Immature natural killer cell (primary cell): ENCODE results near the gene MTHFD1L. TPM values are rescaled to one million over a fixed set of nuclear protein-coding genes. Genes with fewer than 3 reads are reported as not detected.

ENCODE experiments used
- DNase-seq, 3 donors: peaks; one replicate each; pipeline ENCODE4 v3.0.0; 2022; ENCODE audit warnings: mixed read lengths in 1 of 3
- H3K27ac Mint-ChIP-seq, 6 donors: one replicate each; pipeline ENCODE4 v1.8.0; 2020; ENCODE audit warnings: mixed read lengths in 6 of 6, mild to moderate bottlenecking in 5 of 6, inconsistent platforms in 4 of 6, moderate library complexity in 3 of 6
- H3K27me3 Mint-ChIP-seq, 3 donors: one replicate each; pipeline ENCODE4 v1.8.0; 2020 to 2021; ENCODE audit warnings: low read depth in 3 of 3, mild to moderate bottlenecking in 3 of 3, mixed read lengths in 3 of 3, moderate library complexity in 3 of 3, inconsistent platforms in 1 of 3
- H3K36me3 Mint-ChIP-seq, 3 donors: one replicate each; pipeline ENCODE4 v1.8.0; 2020; ENCODE audit warnings: mixed read lengths in 3 of 3, inconsistent platforms in 2 of 3, mild to moderate bottlenecking in 2 of 3
- H3K4me1 Mint-ChIP-seq, 2 donors: one replicate each; pipeline ENCODE4 v1.8.0; 2020; ENCODE audit warnings: inconsistent platforms in 2 of 2, mild to moderate bottlenecking in 2 of 2, mixed read lengths in 2 of 2, moderate library complexity in 1 of 2
- H3K4me3 Mint-ChIP-seq, 5 donors: one replicate each; pipeline ENCODE4 v1.8.0; 2020; ENCODE audit warnings: mild to moderate bottlenecking in 5 of 5, mixed read lengths in 5 of 5, inconsistent platforms in 3 of 5, moderate library complexity in 3 of 5
- H3K9me3 Mint-ChIP-seq, 6 donors: one replicate each; pipeline ENCODE4 v1.8.0; 2020; ENCODE audit warnings: mild to moderate bottlenecking in 6 of 6, mixed read lengths in 6 of 6, inconsistent platforms in 4 of 6, moderate library complexity in 3 of 6
- polyA plus RNA-seq, 3 donors: library from polyadenylated mRNA; unstranded; fragments of 300-500 nt; fragmentation: Illumina TruSeq; gene quantifications; one replicate each; pipeline ENCODE4 v1.2.3, GENCODE V29; 2021

The MTHFD1L gene
- polyA plus RNA-seq, 3 donors from 2014 or later: 0.79 to 1.8 (median 1.6) TPM

DNA sequence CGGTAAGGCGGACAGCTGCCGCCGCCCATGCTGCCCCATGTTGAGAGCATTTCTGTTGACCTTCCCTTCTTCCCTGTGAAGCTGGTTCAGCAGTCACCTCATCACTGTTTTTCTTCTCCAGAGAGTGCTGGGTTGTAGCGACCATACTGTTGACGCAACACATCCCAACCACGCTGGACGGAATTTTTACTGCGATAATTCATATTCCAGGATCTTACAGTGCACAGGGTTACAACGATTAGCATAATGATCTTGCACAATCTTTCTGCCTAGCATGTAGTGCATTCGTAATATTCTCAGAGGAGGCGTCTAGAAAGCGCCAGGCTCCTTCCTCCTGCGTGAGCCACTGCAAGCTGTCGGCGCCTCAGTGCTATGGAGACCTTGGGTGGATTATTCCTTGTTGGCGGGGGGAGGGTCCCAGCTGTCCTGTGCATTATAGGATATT, 137.0 kb downstream of the MTHFD1L start:
- Mint-ChIP-seq H3K9me3 (no peaks in the 10 kb centered on the region), H3K27me3 (peaks cover 0 to 3% (median 0%) of the 10 kb centered on the region in 3 donors), H3K4me1 (no peaks in the 10 kb centered on the region), H3K27ac (no peak overlapping the region), H3K36me3 (no peaks in the 10 kb centered on the region), H3K4me3 (no peak overlapping the region)
- no peak for DNase-seq

DNA sequence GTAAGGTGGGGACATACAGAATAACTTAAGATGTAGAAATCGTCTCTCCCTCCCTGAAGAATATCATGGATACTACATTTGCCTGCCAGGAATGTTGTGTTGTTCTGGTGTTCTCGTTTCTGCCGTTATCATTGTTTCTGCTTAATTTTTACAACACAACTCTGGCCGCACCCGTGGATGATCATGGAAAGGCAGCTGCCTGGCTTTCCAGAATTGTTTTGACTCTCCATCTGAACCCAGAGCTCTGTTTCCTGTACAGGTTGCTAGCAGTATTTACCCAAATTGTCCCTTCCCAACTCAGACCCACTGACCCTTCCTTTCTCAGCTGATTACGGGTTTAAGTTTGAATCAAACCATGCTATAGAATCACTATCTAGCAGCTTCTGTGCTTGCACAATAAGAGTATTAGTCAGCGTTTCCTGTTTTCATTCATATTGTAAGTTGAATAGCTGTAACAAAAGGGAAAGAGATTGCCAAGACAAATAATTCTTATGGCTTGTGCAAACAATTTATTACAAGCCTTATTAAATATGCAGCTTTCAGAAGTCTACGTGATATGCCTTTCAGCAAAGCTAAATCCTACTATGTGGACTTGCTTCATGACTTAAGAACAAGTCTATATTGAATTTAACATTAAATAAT, 139.0 kb downstream of the MTHFD1L start:
- Mint-ChIP-seq H3K27ac (no peak overlapping the region), H3K9me3 (no peaks in the 10 kb centered on the region), H3K4me1 (no peaks in the 10 kb centered on the region), H3K27me3 (peaks cover 0 to 3% (median 0%) of the 10 kb centered on the region in 3 donors), H3K36me3 (no peaks in the 10 kb centered on the region), H3K4me3 (no peak overlapping the region)
- no peak for DNase-seq

DNA sequence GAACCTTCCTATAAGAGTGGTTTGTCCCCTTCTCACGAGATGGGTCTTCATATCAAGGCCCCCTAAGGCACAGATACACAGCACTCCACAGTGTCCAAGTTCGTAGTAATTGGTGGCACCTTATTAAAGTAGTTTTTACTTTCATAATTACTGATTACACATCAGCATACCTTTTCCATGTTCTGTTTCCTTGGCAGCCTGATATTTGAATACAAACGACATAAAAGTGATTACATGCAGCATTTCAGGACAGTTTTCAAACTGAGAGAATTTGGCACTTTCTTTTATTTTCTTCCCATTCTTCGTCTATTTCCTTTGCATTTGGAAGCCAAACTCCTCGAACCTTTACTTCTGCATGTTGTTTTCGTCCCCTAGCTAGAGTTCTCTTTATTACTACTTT, 139.7 kb downstream of the MTHFD1L start:
- no peak for DNase-seq
- H3K4me3 Mint-ChIP-seq: no peak overlapping the region
- H3K4me1 Mint-ChIP-seq: no peaks in the 10 kb centered on the region
- no peaks in the 10 kb centered on the region for H3K9me3 Mint-ChIP-seq
- H3K27me3 Mint-ChIP-seq: peaks cover 0 to 3% (median 0%) of the 10 kb centered on the region in 3 donors
- H3K36me3 Mint-ChIP-seq: no peaks in the 10 kb centered on the region
- H3K27ac Mint-ChIP-seq: no peak overlapping the region

DNA sequence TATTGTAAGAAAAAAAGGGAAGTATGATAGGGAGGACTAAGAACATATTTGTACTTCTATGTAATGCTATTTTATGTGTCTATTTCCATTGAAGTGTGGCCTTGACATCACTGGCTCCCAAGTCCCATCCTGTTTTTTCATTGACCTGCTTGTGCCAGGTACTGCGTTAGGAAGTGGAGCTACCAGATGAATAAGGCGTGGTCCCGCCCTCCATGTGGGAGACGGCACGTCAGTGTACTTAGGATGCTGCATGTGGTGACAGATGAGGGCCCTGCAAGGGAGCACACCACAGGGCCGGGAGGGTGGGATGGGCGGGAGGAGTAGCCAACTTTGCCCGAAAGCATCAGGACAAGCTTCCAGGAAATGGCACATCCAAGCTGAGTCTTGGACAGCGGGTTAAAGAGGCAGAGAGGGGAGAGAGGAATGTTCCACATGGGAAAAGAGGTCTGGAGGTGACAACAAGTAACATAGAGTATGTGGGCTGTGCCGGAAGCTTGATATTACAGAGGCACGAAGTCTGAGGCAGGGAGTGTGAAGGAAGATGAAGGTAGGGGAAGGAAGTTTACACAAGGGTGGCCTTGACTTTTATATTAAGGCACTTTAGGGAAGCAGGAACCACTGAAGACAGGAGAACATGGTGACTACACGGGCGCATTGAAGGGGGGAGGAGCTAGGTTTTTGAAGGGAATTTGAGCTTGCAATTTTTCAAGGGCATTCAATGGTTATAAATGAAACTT, 140.6 kb downstream of the MTHFD1L start:
- no peaks in the 10 kb centered on the region for H3K36me3 Mint-ChIP-seq
- no peak overlapping the region for H3K4me3 Mint-ChIP-seq
- H3K27ac Mint-ChIP-seq: no peak overlapping the region
- H3K9me3 Mint-ChIP-seq: no peaks in the 10 kb centered on the region
- DNase-seq: no peak
- no peaks in the 10 kb centered on the region for H3K4me1 Mint-ChIP-seq
- H3K27me3 Mint-ChIP-seq: peaks cover 0 to 3% (median 0%) of the 10 kb centered on the region in 3 donors

DNA sequence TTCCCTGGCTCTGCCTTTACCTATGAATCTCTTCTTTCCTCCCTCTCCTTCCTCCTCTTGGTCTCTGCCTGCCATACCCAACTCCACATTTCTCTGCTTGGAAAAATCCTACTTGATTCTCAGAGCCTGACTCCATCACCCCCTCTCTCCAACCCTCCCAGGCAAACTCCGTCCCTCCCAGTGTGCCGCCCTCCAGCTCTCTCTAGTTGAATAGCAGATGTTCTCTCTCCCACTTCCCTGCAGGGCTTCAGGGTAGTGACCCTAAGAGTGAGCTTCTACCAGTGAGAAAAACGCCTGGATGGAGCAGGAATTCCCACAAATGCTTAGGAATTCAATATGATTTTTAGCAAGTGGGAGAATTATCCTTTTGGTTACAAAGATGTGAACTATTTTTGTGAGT, 141.6 kb downstream of the MTHFD1L start:
- Mint-ChIP-seq H3K4me1 (no peaks in the 10 kb centered on the region), H3K9me3 (no peaks in the 10 kb centered on the region), H3K27ac (no peak overlapping the region), H3K36me3 (no peaks in the 10 kb centered on the region), H3K27me3 (peaks cover 0 to 3% (median 0%) of the 10 kb centered on the region in 3 donors), H3K4me3 (no peak overlapping the region)
- no peak for DNase-seq

DNA sequence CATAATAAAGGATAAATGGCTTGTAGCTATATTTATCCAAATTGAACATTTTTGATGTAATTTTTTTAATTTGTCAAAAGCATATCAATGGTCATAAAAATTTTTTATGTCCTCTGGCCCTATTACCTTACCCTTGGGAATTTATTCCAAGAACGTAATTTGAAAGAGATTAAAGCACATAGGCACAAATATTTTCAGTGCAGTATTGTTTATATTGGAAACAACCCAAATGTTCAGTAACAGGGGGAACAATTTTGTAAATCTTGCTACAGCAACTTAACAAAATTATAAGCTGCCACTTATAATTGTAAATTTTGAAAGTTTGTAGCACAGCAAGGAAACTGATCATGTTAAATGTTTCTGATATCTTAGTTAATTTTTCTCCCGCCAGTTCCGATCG, 142.4 kb downstream of the MTHFD1L start:
- DNase-seq: no peak
- no peak overlapping the region for H3K27ac Mint-ChIP-seq
- no peaks in the 10 kb centered on the region for H3K9me3 Mint-ChIP-seq
- peaks cover 0 to 3% (median 0%) of the 10 kb centered on the region in 3 donors for H3K27me3 Mint-ChIP-seq
- no peaks in the 10 kb centered on the region for H3K4me1 Mint-ChIP-seq
- no peak overlapping the region for H3K4me3 Mint-ChIP-seq
- no peaks in the 10 kb centered on the region for H3K36me3 Mint-ChIP-seq

DNA sequence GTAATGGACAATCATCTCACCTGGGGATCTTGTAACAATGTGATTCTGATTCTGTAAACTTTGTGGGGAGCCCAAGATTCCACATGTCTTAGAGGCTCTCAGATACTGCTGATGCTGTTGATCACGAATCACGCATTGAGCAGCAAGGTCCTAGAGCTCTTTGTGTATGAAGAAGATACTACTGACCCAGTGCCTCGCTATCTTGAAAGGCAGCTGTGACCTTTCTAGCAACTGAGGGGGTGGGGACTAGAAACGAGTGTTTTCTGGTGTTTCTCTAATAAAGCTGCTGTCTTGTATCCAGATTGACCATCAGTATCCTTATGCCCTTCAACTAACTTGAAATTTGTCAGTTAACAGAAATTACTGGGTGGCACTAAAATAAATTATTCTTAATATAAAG, 142.9 kb downstream of the MTHFD1L start:
- H3K27me3 Mint-ChIP-seq: peaks cover 0 to 3% (median 0%) of the 10 kb centered on the region in 3 donors
- no peak for DNase-seq
- no peak overlapping the region for H3K4me3 Mint-ChIP-seq
- H3K27ac Mint-ChIP-seq: no peak overlapping the region
- H3K9me3 Mint-ChIP-seq: no peaks in the 10 kb centered on the region
- no peaks in the 10 kb centered on the region for H3K36me3 Mint-ChIP-seq
- H3K4me1 Mint-ChIP-seq: no peaks in the 10 kb centered on the region

DNA sequence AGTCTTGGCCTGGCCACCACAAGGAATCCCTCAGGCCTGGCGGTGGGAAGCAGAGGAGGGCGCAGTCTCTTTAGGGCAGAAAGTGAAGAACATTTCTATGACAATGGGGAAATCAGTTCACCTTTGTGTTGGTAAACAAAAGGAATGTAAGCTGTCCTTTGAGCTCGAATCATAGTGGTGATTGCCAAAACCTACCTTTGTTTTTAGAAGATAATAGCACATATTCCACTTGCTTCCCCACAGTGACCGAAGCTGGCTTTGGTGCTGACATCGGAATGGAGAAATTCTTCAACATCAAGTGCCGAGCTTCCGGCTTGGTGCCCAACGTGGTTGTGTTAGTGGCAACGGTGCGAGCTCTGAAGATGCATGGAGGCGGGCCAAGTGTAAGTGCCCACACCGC, 144.1 kb downstream of the MTHFD1L start:
- DNase-seq: no peak
- no peaks in the 10 kb centered on the region for H3K36me3 Mint-ChIP-seq
- H3K27me3 Mint-ChIP-seq: peaks cover 0 to 3% (median 0%) of the 10 kb centered on the region in 3 donors
- H3K4me3 Mint-ChIP-seq: no peak overlapping the region
- H3K9me3 Mint-ChIP-seq: no peaks in the 10 kb centered on the region
- no peaks in the 10 kb centered on the region for H3K4me1 Mint-ChIP-seq
- H3K27ac Mint-ChIP-seq: no peak overlapping the region

DNA sequence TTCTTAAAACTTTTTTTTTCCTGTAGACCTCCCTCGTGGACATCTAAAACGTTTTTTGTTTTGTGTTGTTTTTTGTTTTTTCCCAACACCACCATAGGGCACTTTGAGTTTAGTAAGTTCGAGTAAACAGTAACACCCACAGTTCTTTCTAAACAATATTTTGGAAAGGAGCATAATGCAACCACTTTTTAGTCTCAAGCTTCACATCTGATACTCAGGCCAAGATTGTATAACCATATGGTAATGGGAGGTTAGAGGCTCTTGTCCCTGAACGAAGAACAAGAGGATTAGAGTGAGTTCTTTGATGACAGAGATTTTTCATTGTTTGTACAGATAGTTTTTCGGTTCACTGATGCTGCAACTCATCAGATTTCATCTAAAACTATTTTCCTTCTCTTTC, 144.6 kb downstream of the MTHFD1L start:
- H3K36me3 Mint-ChIP-seq: no peaks in the 10 kb centered on the region
- peaks cover 0 to 3% (median 0%) of the 10 kb centered on the region in 3 donors for H3K27me3 Mint-ChIP-seq
- no peak for DNase-seq
- no peaks in the 10 kb centered on the region for H3K9me3 Mint-ChIP-seq
- H3K4me3 Mint-ChIP-seq: no peak overlapping the region
- H3K4me1 Mint-ChIP-seq: no peaks in the 10 kb centered on the region
- H3K27ac Mint-ChIP-seq: no peak overlapping the region

DNA sequence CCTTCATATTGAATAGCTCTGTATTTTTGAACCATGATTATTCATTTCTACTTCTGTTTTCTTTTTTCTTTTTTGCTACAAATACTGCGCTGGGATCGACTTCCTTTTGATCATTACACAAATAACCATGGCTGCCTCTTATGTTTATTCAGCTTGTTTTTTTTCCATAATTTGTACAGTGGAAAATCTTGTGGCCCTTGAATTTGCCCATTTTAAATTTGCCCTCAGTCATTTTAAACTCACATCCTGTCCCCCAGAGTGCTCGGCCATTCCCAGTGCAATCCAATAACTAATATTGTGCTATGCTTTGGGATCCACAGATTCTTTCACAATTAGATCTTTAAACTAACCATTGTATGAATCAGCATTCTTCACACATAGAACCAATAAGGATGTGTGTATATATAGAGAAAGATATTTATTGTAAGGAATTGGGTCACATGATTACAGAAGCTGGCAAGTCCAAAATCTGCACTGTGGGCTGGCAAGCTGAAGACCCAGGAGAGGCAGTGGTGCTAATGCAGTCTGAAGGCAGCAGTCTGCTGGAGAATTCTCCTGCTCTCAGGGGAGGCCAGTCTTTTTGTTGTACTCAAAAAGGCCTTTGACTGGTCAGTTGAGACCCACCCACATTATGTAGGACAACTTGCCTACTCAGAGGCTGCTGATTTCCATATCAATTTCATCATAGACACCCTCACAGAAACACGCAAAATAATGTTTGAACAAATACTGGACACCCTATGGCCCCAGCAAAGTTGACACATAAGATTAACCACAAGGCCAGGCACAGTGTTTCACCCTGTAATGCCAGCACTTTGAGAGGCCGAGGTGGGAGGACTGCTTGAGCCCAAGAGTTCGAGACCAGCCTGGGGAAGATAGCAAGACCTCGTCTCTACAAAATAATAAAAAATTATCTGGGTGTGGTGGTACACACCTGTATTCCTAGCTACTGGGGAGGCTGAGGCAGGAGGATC, 147.1 kb downstream of the MTHFD1L start:
- no peak for DNase-seq
- no peaks in the 10 kb centered on the region for H3K4me1 Mint-ChIP-seq
- H3K9me3 Mint-ChIP-seq: no peaks in the 10 kb centered on the region
- H3K27ac Mint-ChIP-seq: no peak overlapping the region
- H3K36me3 Mint-ChIP-seq: no peaks in the 10 kb centered on the region
- H3K4me3 Mint-ChIP-seq: no peak overlapping the region
- H3K27me3 Mint-ChIP-seq: peaks cover 0 to 2% (median 1%) of the 10 kb centered on the region in 3 donors

DNA sequence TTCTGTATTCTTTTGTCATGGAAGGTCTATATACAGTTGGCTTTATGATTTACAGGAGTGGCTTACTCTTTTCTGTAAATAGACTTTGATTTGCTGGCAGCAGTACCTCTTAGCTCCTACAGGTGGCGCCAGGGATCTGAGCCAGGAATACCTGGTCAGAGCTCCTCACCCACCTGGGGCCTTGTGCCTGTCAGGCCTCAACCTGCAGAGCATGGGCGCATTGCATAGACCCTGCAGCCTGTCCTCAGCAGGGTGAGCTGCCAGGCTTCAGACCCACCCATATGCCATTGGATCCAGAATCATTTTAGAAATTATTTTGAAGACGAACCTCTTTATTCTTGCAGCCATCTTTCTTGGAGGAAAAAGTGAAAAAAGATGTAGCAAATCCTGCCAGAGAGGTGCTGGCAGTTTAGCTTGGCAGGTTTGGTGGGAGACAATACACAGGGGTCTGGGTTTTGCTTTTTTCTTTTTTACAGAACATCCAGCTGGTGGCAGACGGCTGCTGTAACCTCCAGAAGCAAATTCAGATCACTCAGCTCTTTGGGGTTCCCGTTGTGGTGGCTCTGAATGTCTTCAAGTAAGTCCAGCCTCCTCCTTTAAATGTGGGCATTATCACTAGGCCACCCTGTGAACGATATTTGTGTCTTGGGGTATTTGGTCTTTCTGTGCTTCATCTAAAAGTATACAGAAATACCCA, 149.1 kb downstream of the MTHFD1L start:
- peak; percentile 29 to 43 (median 36) for DNase-seq
- Mint-ChIP-seq H3K4me3 (peak overlapping the region in 2 of 5 donors; percentile 28 to 53), H3K4me1 (no peaks in the 10 kb centered on the region), H3K36me3 (no peaks in the 10 kb centered on the region), H3K27ac (no peak overlapping the region), H3K9me3 (no peaks in the 10 kb centered on the region), H3K27me3 (peaks cover 0 to 2% (median 1%) of the 10 kb centered on the region in 3 donors)

DNA sequence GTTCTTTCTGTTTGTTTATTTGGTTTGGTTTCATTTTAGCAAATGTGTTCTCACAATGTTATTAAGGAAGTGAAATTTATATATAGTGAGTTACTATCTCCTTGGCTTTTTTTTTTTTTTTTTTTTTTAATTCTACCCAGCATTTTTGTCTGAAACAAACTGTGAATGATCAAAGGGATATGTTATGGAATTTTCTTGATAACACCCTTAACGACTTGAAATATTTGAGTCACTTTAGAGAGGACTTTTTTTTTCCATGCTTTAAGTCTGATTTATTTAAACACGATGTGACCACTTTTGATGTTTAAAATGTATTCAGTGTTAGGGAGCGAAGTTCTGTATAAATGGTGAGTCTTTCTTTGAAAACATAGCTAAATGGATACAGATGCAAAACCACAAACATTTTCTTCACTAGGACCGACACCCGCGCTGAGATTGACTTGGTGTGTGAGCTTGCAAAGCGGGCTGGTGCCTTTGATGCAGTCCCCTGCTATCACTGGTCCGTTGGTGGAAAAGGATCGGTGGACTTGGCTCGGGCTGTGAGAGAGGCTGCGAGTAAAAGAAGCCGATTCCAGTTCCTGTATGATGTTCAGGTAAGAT, 149.7 kb downstream of the MTHFD1L start:
- no peaks in the 10 kb centered on the region for H3K36me3 Mint-ChIP-seq
- DNase-seq: no peak
- no peak overlapping the region for H3K27ac Mint-ChIP-seq
- H3K4me3 Mint-ChIP-seq: peak overlapping the region in 2 of 5 donors; percentile 28 to 44
- no peaks in the 10 kb centered on the region for H3K9me3 Mint-ChIP-seq
- H3K4me1 Mint-ChIP-seq: no peaks in the 10 kb centered on the region
- H3K27me3 Mint-ChIP-seq: peaks cover 0 to 2% (median 1%) of the 10 kb centered on the region in 3 donors

DNA sequence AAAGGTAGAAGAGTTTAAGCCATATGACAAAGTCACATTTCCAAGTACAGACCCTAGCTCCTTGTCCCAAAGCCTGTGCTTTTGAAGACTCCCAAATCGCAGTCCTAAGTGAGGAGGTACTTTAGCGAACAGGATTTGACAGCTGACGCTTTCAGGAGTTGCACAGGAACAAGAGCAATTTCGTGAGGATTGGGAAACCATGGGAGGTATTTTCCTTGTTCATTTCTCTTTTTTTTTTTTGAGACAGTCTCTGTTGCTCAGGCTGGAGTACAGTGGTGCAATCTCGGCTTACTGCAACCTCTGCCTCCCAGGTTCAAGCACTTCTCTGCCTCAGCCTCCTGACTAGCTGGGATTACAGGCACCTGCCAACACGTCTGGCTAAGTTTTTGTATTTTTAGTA, 150.6 kb downstream of the MTHFD1L start:
- no peak overlapping the region for H3K27ac Mint-ChIP-seq
- no peaks in the 10 kb centered on the region for H3K9me3 Mint-ChIP-seq
- H3K27me3 Mint-ChIP-seq: peaks cover 0 to 2% (median 1%) of the 10 kb centered on the region in 3 donors
- H3K36me3 Mint-ChIP-seq: no peaks in the 10 kb centered on the region
- no peak for DNase-seq
- no peak overlapping the region for H3K4me3 Mint-ChIP-seq
- no peaks in the 10 kb centered on the region for H3K4me1 Mint-ChIP-seq
